Measurements from ENCODE around the gene SFTA2.
"Not testable (repeated sequence)": the region's sequence is repeated elsewhere in the genome, so short reads cannot be mapped to it uniquely, and the experiment has no call there.

The SFTA2 gene

DNA sequence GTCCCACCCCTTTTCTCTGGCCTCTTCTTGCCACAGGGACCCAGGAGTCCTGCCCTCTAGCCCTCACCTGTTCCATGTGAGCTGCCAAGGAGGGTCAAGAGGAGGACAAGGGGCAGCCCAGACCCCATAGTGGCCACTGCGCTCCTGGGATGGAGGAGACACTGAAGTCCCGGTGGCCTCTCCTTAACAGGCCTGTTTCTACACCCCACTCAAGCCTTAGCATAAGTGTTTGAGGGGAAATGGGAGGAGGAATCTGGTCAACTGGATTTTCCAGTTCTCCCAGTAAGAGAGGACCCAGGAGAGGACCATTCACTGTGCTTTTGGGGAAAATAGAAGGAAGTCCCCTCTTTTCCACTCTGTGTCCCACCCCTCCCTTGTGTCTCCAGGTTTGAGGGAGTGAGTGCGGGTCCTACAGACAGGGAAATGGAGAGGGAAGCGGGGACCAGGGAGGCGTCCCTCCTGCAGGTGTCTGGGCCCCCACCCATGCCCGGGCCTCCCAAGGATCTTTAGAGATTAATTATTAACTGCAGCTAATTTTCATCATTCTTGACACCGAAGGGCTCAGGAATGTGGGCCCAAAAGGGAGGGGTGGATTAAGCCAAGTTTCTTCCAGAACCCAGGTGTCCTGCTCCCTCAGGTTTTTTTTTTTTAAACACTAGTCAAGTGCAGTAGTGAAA, at the start of gene SFTA2:
Gene SFTA2 (minus strand): TSS at position 202 of the 677 bp plus-strand sequence. CDS start 74 bp downstream, at position 128.
- no peak for DNase-seq (ENCODE audit: low read depth)
- TF ChIP-seq, protein P1, sequence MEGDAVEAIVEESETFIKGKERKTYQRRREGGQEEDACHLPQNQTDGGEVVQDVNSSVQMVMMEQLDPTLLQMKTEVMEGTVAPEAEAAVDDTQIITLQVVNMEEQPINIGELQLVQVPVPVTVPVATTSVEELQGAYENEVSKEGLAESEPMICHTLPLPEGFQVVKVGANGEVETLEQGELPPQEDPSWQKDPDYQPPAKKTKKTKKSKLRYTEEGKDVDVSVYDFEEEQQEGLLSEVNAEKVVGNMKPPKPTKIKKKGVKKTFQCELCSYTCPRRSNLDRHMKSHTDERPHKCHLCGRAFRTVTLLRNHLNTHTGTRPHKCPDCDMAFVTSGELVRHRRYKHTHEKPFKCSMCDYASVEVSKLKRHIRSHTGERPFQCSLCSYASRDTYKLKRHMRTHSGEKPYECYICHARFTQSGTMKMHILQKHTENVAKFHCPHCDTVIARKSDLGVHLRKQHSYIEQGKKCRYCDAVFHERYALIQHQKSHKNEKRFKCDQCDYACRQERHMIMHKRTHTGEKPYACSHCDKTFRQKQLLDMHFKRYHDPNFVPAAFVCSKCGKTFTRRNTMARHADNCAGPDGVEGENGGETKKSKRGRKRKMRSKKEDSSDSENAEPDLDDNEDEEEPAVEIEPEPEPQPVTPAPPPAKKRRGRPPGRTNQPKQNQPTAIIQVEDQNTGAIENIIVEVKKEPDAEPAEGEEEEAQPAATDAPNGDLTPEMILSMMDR (conservative IDR thresholded peaks at IDR 0.05; ENCODE audit: low read length) = no peak
- H3K4me3 ChIP-seq (ENCODE audit: low read length) = no peak within 1 kb of the TSS

DNA sequence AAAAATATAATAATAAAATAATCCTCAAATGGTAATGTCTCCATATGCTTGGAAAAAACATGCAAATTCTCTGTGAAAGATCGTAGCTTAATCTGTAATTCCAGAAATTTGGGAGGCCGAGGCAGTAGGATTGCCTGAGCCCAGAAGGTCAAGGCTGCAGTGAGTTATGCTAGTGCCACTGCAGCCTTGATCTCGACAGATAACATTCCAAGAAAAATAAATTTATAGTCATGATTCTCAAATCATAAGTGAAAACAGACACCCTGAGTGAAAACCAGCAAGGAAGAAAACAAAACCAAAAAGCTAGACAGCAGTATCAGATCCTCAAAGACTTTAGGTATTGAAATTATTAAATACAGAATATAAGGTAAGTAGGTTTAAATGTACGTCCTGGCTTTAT, 47.7 kb upstream of the SFTA2 start:
- H3K4me3 ChIP-seq (ENCODE audit: low read length) = no peak overlapping the region
- TF ChIP-seq, protein P1 (conservative IDR thresholded peaks at IDR 0.05; ENCODE audit: low read length) = no peak
- DNase-seq (ENCODE audit: low read depth) = no peak

DNA sequence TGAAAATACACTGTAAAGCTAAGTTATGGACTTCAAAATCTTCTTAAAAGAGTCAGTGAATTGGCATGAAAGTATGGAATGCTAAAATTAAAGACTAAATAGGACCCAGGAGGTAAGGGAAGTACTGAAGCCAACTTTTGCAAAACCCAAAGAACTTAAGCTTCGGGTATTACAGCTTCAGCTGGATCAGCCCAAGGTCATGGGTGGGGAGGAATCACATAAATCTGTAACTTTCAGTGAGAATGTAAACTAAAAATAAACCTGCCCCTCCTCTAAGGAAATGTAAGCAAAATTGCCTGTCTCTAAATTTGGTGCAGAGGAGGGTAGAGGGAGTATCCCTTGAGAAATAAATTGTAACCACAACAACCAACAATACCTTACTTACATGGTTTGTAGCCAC, 47.2 kb upstream of the SFTA2 start:
- TF ChIP-seq, protein P1 (conservative IDR thresholded peaks at IDR 0.05; ENCODE audit: low read length) = no peak
- no peak overlapping the region for H3K4me3 ChIP-seq (ENCODE audit: low read length)
- DNase-seq (ENCODE audit: low read depth) = peak; percentile 35

DNA sequence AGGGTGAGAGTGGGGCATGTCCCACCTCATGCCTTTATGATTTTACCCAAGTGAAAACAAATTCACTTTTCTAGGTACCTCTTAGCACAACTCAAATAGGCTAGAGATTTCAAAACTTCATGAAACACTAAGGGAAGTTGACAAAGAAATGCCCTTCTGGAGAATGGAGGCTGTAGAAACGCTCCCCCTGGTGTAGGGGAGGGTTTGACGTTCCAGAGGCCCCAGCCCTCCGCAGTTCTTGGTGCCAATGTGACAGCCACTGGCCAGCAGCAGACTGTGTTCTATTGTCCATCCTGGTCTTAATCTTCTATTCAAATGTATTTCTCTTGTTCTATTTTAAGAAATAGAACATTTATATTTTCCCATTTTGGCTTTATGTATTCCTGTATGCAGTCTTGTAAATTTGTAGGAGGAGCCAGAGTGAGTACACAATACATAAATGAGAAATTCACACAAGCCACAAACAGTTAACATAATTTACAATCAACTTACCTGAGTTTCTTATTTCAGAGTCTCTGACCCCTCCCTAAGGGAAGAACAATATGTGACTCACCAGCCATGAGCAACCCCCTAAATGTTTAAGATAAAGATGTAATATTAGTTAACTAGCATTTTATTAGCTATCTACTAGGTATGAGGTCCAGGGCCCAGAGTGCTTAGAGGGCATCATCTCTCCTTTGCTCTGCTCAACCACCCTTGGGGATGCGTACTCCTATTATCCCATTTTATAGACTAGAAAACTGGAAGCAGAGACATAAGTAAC, 42.7 kb upstream of the SFTA2 start:
- DNase-seq (ENCODE audit: low read depth) = no peak
- H3K4me3 ChIP-seq (ENCODE audit: low read length) = no peak overlapping the region
- TF ChIP-seq, protein P1 (conservative IDR thresholded peaks at IDR 0.05; ENCODE audit: low read length) = no peak

DNA sequence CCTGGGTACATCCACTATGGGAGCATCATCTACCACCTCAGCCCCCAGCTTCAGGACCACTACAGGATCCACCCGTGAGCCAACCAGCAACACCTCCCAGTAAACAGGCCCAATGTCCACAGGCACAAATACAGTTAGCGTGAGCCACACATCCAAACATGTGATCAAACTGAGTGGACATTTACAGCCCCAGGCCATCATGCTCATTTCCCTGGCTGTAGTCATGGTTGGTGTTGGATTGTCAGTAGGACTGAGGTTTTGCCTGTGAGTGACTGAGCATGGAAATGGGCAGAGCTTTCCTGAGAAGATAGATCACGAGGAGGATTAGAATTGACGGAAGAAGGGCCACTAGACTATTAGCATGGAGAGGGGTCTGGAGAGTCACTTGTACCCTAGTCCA, 40.8 kb upstream of the SFTA2 start:
- no peak overlapping the region for H3K4me3 ChIP-seq (ENCODE audit: low read length)
- TF ChIP-seq, protein P1 (conservative IDR thresholded peaks at IDR 0.05; ENCODE audit: low read length) = no peak
- no peak for DNase-seq (ENCODE audit: low read depth)

DNA sequence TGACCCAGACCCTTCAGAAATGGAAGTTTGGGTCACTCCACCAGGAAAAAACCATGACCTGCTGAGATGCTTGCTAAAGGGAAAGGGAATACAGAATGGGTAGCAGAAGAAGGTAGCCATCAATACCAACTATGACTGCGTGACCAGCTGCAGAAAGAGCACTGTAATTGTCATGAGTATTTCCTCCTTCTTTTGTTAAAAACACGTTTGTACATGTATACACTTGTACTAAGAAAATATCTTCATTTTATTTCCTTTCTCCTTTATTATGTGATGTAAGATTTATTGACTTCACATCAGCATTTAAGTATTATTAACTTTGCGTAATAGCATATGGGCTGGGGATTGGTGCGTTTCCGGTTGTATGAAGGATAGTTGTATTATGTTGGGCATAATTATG, 39.0 kb upstream of the SFTA2 start:
- no peak for DNase-seq (ENCODE audit: low read depth)
- TF ChIP-seq, protein P1 (conservative IDR thresholded peaks at IDR 0.05; ENCODE audit: low read length) = no peak
- H3K4me3 ChIP-seq (ENCODE audit: low read length) = no peak overlapping the region

DNA sequence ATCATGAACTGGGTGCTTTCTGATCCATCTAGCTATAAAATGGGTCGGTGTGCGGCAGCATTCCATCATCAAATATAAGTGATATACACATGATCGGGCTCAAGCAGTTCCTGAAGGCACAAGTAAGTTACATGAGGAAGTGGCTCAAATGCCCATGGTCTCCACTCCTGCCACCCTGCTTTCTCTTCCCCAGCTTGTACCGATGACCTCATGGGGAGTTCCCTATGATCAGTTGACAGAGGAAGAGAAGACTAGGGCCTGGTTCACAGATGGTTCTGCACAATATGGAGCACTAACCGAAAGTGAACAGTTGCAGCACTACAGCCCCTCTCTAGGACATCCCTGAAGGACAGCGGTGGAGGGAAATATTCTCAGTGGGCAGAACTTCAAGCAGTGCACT, 37.2 kb upstream of the SFTA2 start:
- H3K4me3 ChIP-seq (ENCODE audit: low read length); DNase-seq (ENCODE audit: low read depth): not testable (repeated sequence)
